BE2C (cell line): Measurements from ENCODE around the gene CD52.

Experiments
- DNase-seq: peaks from one replicate; pipeline ENCODE4 v3.0.0-alpha.2; 2020
- H3K27me3 ChIP-seq: fragments of 250-450 bp; sonication (Bioruptor Pico); 2 replicates; pipeline ENCODE4 v1.5.1; 2020; ENCODE audit warnings: mild to moderate bottlenecking
- H3K36me3 ChIP-seq: fragments of 250-450 bp; sonication (Bioruptor Pico); 2 replicates; pipeline ENCODE4 v1.5.1; 2020; ENCODE audit warnings: mild to moderate bottlenecking
- H3K4me1 ChIP-seq: fragments of 250-450 bp; sonication (Bioruptor Pico); 2 replicates; pipeline ENCODE4 v1.5.1; 2020
- H3K4me3 ChIP-seq: 2 replicates; pipeline ENCODE4 v1.5.1; 2011; ENCODE audit warnings: low read depth, low read length
- H3K9me3 ChIP-seq: fragments of 250-450 bp; sonication (Bioruptor Pico); 2 replicates; pipeline ENCODE4 v1.5.1; 2020
- TF ChIP-seq, protein P1 (sequence below): IDR thresholded peaks from 2 replicates; pipeline ENCODE4 v1.5.1; 2012; ENCODE audit warnings: mild to moderate bottlenecking, low read depth, low read length

Gene CD52

DNA sequence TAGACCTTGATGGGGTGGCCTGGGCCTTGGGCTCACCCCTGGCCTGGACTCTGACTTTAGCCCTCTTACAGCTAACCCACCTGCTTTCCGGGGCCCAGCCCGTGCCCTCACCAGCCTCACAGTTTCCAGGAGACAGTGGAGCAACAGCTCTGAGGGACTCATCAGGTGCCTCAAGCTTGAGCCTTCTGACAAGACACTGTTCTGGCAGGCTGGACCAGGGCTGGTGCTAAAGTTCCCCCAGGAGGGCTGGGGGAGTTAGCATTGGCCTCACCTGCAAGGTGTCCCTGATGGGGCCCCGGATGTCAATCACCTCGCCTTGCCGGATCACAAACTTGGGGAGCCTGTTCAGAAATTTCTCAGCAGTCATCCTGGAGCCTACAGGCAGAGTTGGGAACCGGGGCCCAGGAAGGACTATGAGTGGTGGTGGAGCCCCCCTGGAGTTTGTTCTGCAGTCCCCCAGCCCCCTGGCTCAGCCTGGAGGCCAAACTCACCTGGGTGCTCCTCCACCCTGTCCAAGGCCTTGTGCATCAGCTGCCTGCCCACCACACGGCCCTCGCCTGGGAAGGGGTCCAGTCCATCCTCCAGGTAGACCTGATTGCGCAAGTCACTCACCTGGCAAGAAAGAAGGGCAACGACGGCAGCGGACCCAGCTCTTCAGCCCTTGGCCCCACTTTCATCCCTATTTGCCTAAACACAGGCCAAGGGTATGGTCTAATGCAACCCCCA is 33.7 kb upstream of the CD52 start:
- no peaks in the 10 kb centered on the region for H3K9me3 ChIP-seq
- TF ChIP-seq, protein P1, sequence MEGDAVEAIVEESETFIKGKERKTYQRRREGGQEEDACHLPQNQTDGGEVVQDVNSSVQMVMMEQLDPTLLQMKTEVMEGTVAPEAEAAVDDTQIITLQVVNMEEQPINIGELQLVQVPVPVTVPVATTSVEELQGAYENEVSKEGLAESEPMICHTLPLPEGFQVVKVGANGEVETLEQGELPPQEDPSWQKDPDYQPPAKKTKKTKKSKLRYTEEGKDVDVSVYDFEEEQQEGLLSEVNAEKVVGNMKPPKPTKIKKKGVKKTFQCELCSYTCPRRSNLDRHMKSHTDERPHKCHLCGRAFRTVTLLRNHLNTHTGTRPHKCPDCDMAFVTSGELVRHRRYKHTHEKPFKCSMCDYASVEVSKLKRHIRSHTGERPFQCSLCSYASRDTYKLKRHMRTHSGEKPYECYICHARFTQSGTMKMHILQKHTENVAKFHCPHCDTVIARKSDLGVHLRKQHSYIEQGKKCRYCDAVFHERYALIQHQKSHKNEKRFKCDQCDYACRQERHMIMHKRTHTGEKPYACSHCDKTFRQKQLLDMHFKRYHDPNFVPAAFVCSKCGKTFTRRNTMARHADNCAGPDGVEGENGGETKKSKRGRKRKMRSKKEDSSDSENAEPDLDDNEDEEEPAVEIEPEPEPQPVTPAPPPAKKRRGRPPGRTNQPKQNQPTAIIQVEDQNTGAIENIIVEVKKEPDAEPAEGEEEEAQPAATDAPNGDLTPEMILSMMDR: no peak
- H3K4me1 ChIP-seq: no peaks in the 10 kb centered on the region; the same call in 1 of the 2 replicates
- H3K36me3 ChIP-seq: no peaks in the 10 kb centered on the region
- no peak for DNase-seq
- H3K4me3 ChIP-seq: no peak overlapping the region
- H3K27me3 ChIP-seq: no peaks in the 10 kb centered on the region

DNA sequence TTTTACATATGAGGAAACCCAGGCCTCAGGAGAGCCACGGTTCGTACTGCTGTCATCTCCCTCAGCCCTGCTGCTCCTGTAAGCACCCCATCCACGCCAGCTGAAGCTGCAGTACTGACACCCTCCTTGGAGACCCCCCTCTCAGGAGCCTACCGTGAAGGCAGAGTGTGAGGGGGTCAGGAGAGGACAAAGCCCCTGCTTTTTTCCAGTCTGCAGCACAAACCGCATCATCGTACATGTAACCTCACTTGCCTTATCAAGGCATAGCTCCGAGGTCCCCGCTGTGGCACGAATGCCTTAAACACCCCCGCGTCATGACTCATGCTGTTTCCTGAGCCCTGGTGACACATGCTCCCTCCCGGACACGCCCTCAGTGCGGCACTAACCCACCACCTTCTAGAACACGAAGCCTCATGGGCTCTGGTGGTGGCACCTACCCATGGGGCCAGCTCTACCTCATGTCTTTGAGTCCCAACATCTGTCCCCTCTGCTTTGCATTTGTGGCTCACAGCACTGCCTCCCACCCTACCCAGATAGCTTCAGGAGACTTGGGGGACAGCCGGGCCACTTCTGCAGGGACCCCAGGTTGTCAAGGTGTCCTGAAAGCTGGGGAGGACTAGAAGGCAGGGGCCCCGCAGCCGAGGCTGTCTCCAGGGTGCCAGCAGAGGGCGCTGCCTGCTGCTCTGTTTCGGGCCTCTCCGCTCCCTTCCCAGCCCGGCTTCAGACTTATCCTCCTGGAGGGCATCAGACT is 33.0 kb upstream of the CD52 start:
- no peaks in the 10 kb centered on the region for H3K9me3 ChIP-seq
- TF ChIP-seq, protein P1: peak; percentile 70
- H3K4me1 ChIP-seq: no peaks in the 10 kb centered on the region
- DNase-seq: peak; percentile 58
- no peaks in the 10 kb centered on the region for H3K36me3 ChIP-seq
- H3K4me3 ChIP-seq: no peak overlapping the region
- H3K27me3 ChIP-seq: no peaks in the 10 kb centered on the region

DNA sequence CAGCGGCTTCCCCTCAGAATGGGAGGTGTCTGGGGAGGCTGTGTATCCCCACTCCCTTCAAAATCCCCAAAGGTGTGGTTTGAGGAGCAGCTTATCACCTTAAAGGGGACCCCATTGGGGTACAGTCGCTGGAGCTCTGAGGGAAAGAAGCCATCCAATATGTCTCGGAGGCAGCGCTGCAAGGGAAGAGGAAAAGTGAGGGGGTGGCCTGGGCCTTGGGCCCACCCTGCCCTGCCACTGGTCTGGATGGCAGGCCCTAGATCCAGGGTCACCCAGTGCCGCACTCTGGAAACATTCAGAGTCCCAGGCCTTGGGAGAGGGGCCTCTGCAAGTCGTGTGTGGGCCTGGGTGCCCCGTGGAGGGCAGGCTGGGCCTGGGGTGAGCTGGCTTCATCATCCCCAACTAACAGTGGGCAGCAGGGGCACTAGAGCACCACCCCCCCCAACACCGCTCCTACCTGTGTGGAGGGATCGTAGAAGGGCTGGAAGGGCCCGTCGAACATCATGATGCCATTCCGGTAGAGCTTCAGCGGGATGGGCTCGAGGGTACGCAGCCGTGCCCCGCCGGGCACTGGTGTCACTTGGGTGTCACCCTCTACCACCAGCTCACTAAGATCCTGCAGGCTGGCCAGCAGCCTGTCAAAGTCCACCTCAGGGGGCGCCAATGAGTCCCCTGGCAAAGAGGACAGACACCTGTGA is 32.2 kb upstream of the CD52 start:
- Histone ChIP-seq H3K36me3 (no peaks in the 10 kb centered on the region), H3K4me3 (no peak overlapping the region), H3K27me3 (no peaks in the 10 kb centered on the region), H3K9me3 (no peaks in the 10 kb centered on the region), H3K4me1 (no peaks in the 10 kb centered on the region)
- DNase-seq: peak; percentile 53
- TF ChIP-seq, protein P1: peak; percentile 44

DNA sequence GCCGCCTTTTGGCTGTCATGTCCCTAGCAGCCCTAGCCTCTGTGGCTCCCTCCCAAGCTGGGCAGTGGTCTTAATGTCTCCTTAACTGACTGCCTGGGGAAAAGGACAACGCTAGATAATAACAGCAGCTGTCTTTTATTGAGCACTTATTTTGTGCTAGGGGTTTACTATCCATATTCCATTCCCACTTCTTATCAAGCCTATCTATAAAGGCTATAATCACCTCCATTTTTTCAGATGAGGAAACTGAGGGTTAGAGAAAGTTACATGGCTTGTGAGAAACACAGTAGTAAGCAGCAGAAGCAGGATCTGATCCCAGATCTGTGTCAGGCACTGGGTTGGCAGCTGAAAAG is 31.7 kb upstream of the CD52 start:
- Histone ChIP-seq H3K4me3 (no peak overlapping the region), H3K4me1 (no peaks in the 10 kb centered on the region), H3K27me3 (no peaks in the 10 kb centered on the region), H3K36me3 (no peaks in the 10 kb centered on the region), H3K9me3 (no peaks in the 10 kb centered on the region)
- DNase-seq: no peak
- TF ChIP-seq, protein P1: no peak

DNA sequence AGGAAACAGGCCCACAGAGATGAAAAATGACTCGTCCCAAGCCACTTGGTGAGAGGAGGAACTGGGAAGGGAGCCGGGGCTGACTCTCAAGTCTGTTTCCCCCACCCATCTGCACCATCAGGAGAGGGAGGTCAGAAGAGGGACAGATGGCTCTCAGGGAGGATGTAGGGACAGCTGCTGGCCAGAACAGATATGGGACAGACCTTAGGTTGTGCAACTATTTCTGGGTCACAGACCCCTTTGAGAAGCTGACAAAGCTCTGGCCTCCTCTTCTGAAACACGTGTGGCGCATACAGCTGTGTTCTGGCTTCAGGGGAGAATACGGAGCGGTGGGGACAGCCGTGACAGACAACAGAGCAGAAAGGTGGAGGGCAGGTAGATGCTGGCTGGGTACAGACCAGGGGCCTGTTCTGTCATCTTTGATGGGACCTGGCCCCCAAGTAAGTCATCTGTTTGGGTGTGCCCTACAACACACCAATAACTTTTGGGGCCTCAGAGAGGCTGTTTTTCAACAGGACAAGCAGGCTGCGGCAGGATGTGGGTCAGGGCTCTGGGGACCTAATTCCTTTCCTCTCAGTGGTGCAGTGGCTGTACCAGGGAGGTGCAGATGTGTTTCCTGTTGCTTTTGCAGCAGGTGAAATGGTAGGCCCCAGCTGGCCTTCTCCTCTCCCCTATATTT is 30.6 kb upstream of the CD52 start:
- H3K4me3 ChIP-seq: no peak overlapping the region
- DNase-seq: no peak
- no peaks in the 10 kb centered on the region for H3K36me3 ChIP-seq
- TF ChIP-seq, protein P1: no peak
- H3K27me3 ChIP-seq: no peaks in the 10 kb centered on the region
- H3K9me3 ChIP-seq: no peaks in the 10 kb centered on the region
- no peaks in the 10 kb centered on the region for H3K4me1 ChIP-seq
